GM19395 (cell line): Measurements from ENCODE around the gene MYOF.
"Not testable (repeated sequence)": the region's sequence is repeated elsewhere in the genome, so short reads cannot be mapped to it uniquely, and the experiment has no call there.

ENCODE experiments used
- ATAC-seq: cut with Tn5 transposase; IDR thresholded peaks from one replicate; pipeline ENCODE4 v1.9.1; 2021; ENCODE audit warnings: mild to moderate bottlenecking, moderate library complexity; ENCODE audit not compliant: unreplicated experiment

Gene MYOF

GRCh38 chr10:93356516-93356915, 125.6 kb downstream of the MYOF start:
- no peak for ATAC-seq

GRCh38 chr10:93352638-93353383, 129.3 kb downstream of the MYOF start:
- no peak for ATAC-seq

GRCh38 chr10:93346694-93347093, 135.4 kb downstream of the MYOF start:
- no peak for ATAC-seq

- ATAC-seq, result no peak
These were observed 136.0 kb downstream of the MYOF start for GRCh38 chr10:93346108-93346507.

GRCh38 chr10:93344691-93345090, 137.4 kb downstream of the MYOF start:
- ATAC-seq, result no peak

- no peak for ATAC-seq
These were observed 139.2 kb downstream of the MYOF start for GRCh38 chr10:93342921-93343320.

- ATAC-seq, result no peak
These were observed 139.8 kb downstream of the MYOF start for GRCh38 chr10:93342366-93342765.

- ATAC-seq, result no peak
These were observed 144.8 kb downstream of the MYOF start for GRCh38 chr10:93337309-93337721.

- no peak for ATAC-seq
These were observed 145.5 kb downstream of the MYOF start for GRCh38 chr10:93336678-93337077.

- ATAC-seq, result no peak
These were observed 146.0 kb downstream of the MYOF start for GRCh38 chr10:93336110-93336509.

GRCh38 chr10:93334901-93335327, 147.2 kb downstream of the MYOF start:
- ATAC-seq, result no peak

- ATAC-seq, result no peak
These were observed 148.0 kb downstream of the MYOF start for GRCh38 chr10:93334181-93334580.

- no peak for ATAC-seq
These were observed 148.7 kb downstream of the MYOF start for GRCh38 chr10:93333278-93333978.

GRCh38 chr10:93330824-93331223, 151.3 kb downstream of the MYOF start:
- ATAC-seq, result no peak

GRCh38 chr10:93319896-93320295, 162.2 kb downstream of the MYOF start:
- ATAC-seq, result no peak

- no peak for ATAC-seq
These were observed 163.0 kb downstream of the MYOF start for GRCh38 chr10:93319096-93319495.

- no peak for ATAC-seq
These were observed 166.9 kb downstream of the MYOF start for GRCh38 chr10:93315246-93315645.

- not testable (repeated sequence) for ATAC-seq
These were observed 167.5 kb downstream of the MYOF start for GRCh38 chr10:93314656-93315055.

- ATAC-seq, result peak; percentile 67
These were observed 168.3 kb downstream of the MYOF start for GRCh38 chr10:93313798-93314197.

- no peak for ATAC-seq
These were observed 173.1 kb downstream of the MYOF start for GRCh38 chr10:93309062-93309461.

GRCh38 chr10:93305122-93305521, 177.0 kb downstream of the MYOF start:
- no peak for ATAC-seq

GRCh38 chr10:93300981-93301380, 181.2 kb downstream of the MYOF start:
- ATAC-seq, result no peak
